K562 (cell line): ENCODE measurements around the gene UBN1. TPM values are rescaled to one million over a fixed set of nuclear protein-coding genes. Genes with fewer than 3 reads are reported as not detected.

Source experiments
- ATAC-seq: fragments of 200-7000 bp; cut with Tn5 transposase; 3 replicates; pipeline ENCODE4 v1.9.1; 2020; ENCODE audit warnings: moderate library complexity
- BruUV-seq: library from RNA; stranded (reverse); fragments of 400-500 nt; replicated peaks from 2 replicates; lab custom pipeline; 2021; lab: Mats Ljungman, UMichigan
- CTCF ChIA-PET: fragments of 300-600 bp; formaldehyde crosslinking; extraction: SDS; loops from one replicate; lab custom pipeline; 2021; ENCODE audit warnings: low intra/inter-chr PET ratio; lab: Yijun Ruan, JAX
- POLR2A ChIA-PET: fragments of 300-600, 350-650 bp; sonication (Branson Sonifier 250); formaldehyde crosslinking; extraction: SDS; loops from one replicate; lab custom pipeline; 2021; ENCODE audit warnings: antibody characterized with exemption, inconsistent platforms; lab: Yijun Ruan, JAX
- DNase-seq, 4 experiments: peaks; one replicate each; pipeline versions ENCODE4 v3.0.0 to v3.0.0-alpha.2; 2011 to 2018; ENCODE audit warnings: low spot score in 3 of 4, mixed read lengths in 3 of 4; ENCODE audit errors: extremely low read depth in 1 of 4
- FAIRE-seq: peaks from 2 replicates; lab custom pipeline; 2011; peaks lifted over from hg19 to GRCh38; lab: Jason Lieb, UNC
- H2AFZ ChIP-seq: 2 replicates; pipeline ENCODE4 v1.6.0; 2011; ENCODE audit warnings: low read depth, low read length, control low read depth, inconsistent platforms
- H3K27ac ChIP-seq: fragments of 200-600 bp; 3 replicates; pipeline ENCODE4 v1.8.0; 2011; ENCODE audit warnings: low read depth, mild to moderate bottlenecking, control low read depth, inconsistent platforms, low read length, moderate library complexity, mixed read lengths; ENCODE audit errors: extremely low read depth
- H3K27me3 ChIP-seq, 2 experiments: fragments of 300-600 bp in 1 of 2; 2 replicates in 1 of 2; 3 replicates in 1 of 2; pipeline versions ENCODE4 v1.6.0 to v1.8.0; 2011; ENCODE audit warnings: inconsistent platforms in 2 of 2, low read length in 2 of 2, mild to moderate bottlenecking in 1 of 2, mixed read lengths in 1 of 2, moderate library complexity in 1 of 2; ENCODE audit not compliant: control insufficient read depth in 2 of 2, insufficient read depth in 2 of 2
- H3K36me3 ChIP-seq: fragments of 300-600 bp; 3 replicates; pipeline ENCODE4 v1.8.0; 2011; ENCODE audit warnings: mild to moderate bottlenecking, low read length, inconsistent platforms; ENCODE audit not compliant: control insufficient read depth, insufficient read depth
- H3K4me1 ChIP-seq, 2 experiments: fragments of 200-600 bp in 1 of 2; replicated peaks in 1 of 2; 2 replicates in 1 of 2; 3 replicates in 1 of 2; pipeline versions ENCODE4 v1.5.1 to v1.8.0; 2011; ENCODE audit warnings: inconsistent platforms in 2 of 2, low read length in 2 of 2, mild to moderate bottlenecking in 1 of 2, mixed read lengths in 1 of 2, moderate library complexity in 1 of 2; ENCODE audit not compliant: control insufficient read depth in 2 of 2, insufficient read depth in 2 of 2
- H3K4me2 ChIP-seq: 2 replicates; pipeline ENCODE4 v1.6.1; 2011; ENCODE audit warnings: low read length, control low read depth, inconsistent platforms, mixed read lengths; ENCODE audit not compliant: insufficient read depth
- H3K4me3 ChIP-seq: fragments of 200-600 bp; sonication (generic), shearing (Covaris generic); 2 replicates; pipeline ENCODE4 v1.5.1; 2016; ENCODE audit warnings: control low read depth, inconsistent platforms
- H3K79me2 ChIP-seq: fragments of 200-600 bp; 3 replicates; pipeline ENCODE4 v1.8.0; 2011; ENCODE audit warnings: low read length, inconsistent platforms; ENCODE audit not compliant: control insufficient read depth, insufficient read depth
- H3K9ac ChIP-seq, 2 experiments: 2 replicates each; pipeline versions ENCODE4 v1.6.0 to v1.6.1; 2011; ENCODE audit warnings: low read depth in 2 of 2, low read length in 2 of 2, control low read depth in 1 of 2, inconsistent platforms in 1 of 2, mild to moderate bottlenecking in 1 of 2, mixed read lengths in 1 of 2; ENCODE audit not compliant: insufficient read depth in 1 of 2
- H3K9me1 ChIP-seq: one replicate; pipeline ENCODE4 v1.6.0; 2011; ENCODE audit warnings: inconsistent platforms, mild to moderate bottlenecking, low read length, moderate library complexity; ENCODE audit not compliant: control insufficient read depth, insufficient read depth
- H3K9me3 ChIP-seq: replicated peaks from 2 replicates; pipeline ENCODE4 v1.5.1; 2011; ENCODE audit warnings: low read depth, low read length, inconsistent platforms; ENCODE audit not compliant: control insufficient read depth, insufficient read depth
- H4K20me1 ChIP-seq: replicated peaks from 2 replicates; pipeline ENCODE4 v1.6.1; 2011; ENCODE audit warnings: low read length, inconsistent platforms, mixed read lengths; ENCODE audit not compliant: control insufficient read depth, insufficient read depth
- ARID3B ChIP-seq: fragments of 250-450 bp; sonication (Bioruptor Pico); IDR thresholded peaks from 2 replicates; pipeline ENCODE4 v1.4.0; 2020; ENCODE audit warnings: borderline replicate concordance
- CBFA2T2 ChIP-seq: fragments of 450-650 bp; conservative IDR thresholded peaks from 2 replicates; pipeline ENCODE4 v1.6.1; 2017; ENCODE audit warnings: mild to moderate bottlenecking
- COPS2 ChIP-seq: fragments of 450-650 bp; conservative IDR thresholded peaks from 2 replicates; pipeline ENCODE4 v1.6.1; 2016; ENCODE audit warnings: mild to moderate bottlenecking, moderate library complexity
- KLF13 ChIP-seq: fragments of 450-650 bp; IDR thresholded peaks from 2 replicates; pipeline ENCODE4 v1.6.1; 2016; ENCODE audit warnings: missing genetic modification characterization, low read depth, mild to moderate bottlenecking, missing compliant biosample characterization, moderate library complexity, borderline replicate concordance
- POLR2AphosphoS5 ChIP-seq: IDR thresholded peaks from 2 replicates; pipeline ENCODE4 v1.6.1; 2011; ENCODE audit warnings: mild to moderate bottlenecking, low read depth, low read length, moderate library complexity; ENCODE audit not compliant: control insufficient read depth, insufficient read depth
- RBBP5 ChIP-seq: fragments of 200-600 bp; sonication (generic); IDR thresholded peaks from 2 replicates; pipeline ENCODE4 v1.6.1; 2012; ENCODE audit warnings: borderline replicate concordance, mild to moderate bottlenecking, low read length, control low read depth, inconsistent platforms; ENCODE audit not compliant: insufficient read depth, poor library complexity, severe bottlenecking
- RBFOX2 ChIP-seq: fragments of 200-400 bp; formaldehyde crosslinking; IDR thresholded peaks from 2 replicates; pipeline ENCODE4 v1.6.1; 2017; ENCODE audit warnings: low read depth, mild to moderate bottlenecking, low read length, moderate library complexity
- RBM34 ChIP-seq: fragments of 200-400 bp; formaldehyde crosslinking; IDR thresholded peaks from 2 replicates; pipeline ENCODE4 v1.6.1; 2018; ENCODE audit warnings: low read length, borderline replicate concordance; ENCODE audit not compliant: insufficient read depth
- SMAD4 ChIP-seq: fragments of 250-450 bp; sonication (Bioruptor Pico); conservative IDR thresholded peaks from 2 replicates; pipeline ENCODE4 v1.8.0; 2021; ENCODE audit warnings: inconsistent platforms, mild to moderate bottlenecking, moderate library complexity
- TFAP4 ChIP-seq: sonication (generic); formaldehyde crosslinking; IDR thresholded peaks from 2 replicates; pipeline ENCODE4 v1.8.0; 2022; ENCODE audit warnings: missing genetic modification reagents, mild to moderate bottlenecking, moderate library complexity, borderline replicate concordance
- ZFX ChIP-seq: sonication (generic); formaldehyde crosslinking; IDR thresholded peaks from 2 replicates; pipeline ENCODE4 v1.8.0; 2022; ENCODE audit warnings: mild to moderate bottlenecking, missing genetic modification reagents, moderate library complexity
- ZNF263 ChIP-seq: sonication (generic); formaldehyde crosslinking; IDR thresholded peaks from 2 replicates; pipeline ENCODE4 v1.8.0; 2022; ENCODE audit warnings: mild to moderate bottlenecking, missing genetic modification reagents, borderline replicate concordance
- WGBS: fragments of 100-300 bp; shearing (Covaris generic); methylation state at CpG from one replicate; pipeline ENCODE4 v1.1.6; 2016; ENCODE audit warnings: low coverage, mixed read lengths; ENCODE audit not compliant: insufficient coverage; ENCODE audit errors: missing lambda C conversion rate; 5-methylcytosine and 5-hydroxymethylcytosine counted together
- in situ Hi-C: fragments of 300-500 bp; cut with MboI; formaldehyde crosslinking; loops from 4 replicates; pipeline ENCODE4 v1.15.0; 2018; ENCODE audit warnings: inconsistent platforms, mixed read lengths
- intact Hi-C: fragments of 100-400 bp; cut with micrococcal nuclease; formaldehyde crosslinking; loops from 2 replicates; pipeline ENCODE4 v1.14.2; 2022
- polyA plus RNA-seq, 8 experiments: library from polyadenylated mRNA; depleted of rRNA in 4 of 8; stranded (reverse) in 5 of 8; unstranded in 3 of 8; fragments of >200 nt; fragmentation: Nextera tagmentation in 2 of 8; fragmentation: Illumina TruSeq in 1 of 8; extraction: Ambion mirVana in 2 of 8; extraction: Trizol in 1 of 8; gene quantifications; 2 replicates each; pipeline versions ENCODE4 v1.2.1 to v1.2.3, GENCODE V29; 2011 to 2014; ENCODE audit warnings: inconsistent platforms in 1 of 8, missing spikeins in 1 of 8
- total RNA-seq, 7 experiments: library from RNA; depleted of rRNA in 6 of 7; stranded (reverse); fragments of >200 nt in 6 of 7; fragmentation: Illumina TruSeq in 2 of 7; extraction: Trizol in 2 of 7; gene quantifications; 2 replicates each; pipeline versions ENCODE4 v1.2.1 to v1.2.3, GENCODE V29; 2011 to 2021; ENCODE audit warnings: low replicate concordance in 1 of 7

The UBN1 gene
- total and polyA plus RNA-seq, 9 of the 15 experiments (the other 6 are each of a cell fraction or from before 2014, with no cell fraction given) = 1.5 to 45.7 (median 20.6) TPM

- H3K36me3 ChIP-seq = peaks cover 55% of the 10 kb centered on the region
- CTCF ChIA-PET = no interaction called here
- ATAC-seq (no peak), DNase-seq (no peak), FAIRE-seq (peak; percentile 40)
- H3K27me3 ChIP-seq = no peaks in the 10 kb centered on the region
- H3K9me3 ChIP-seq = no peaks in the 10 kb centered on the region
- TF ChIP-seq ZFX = peak; percentile 21; the same call in 1 of the 2 replicates
- TF ChIP-seq CBFA2T2 = no peak
- peak; percentile 73 for TF ChIP-seq ZNF263
- TF ChIP-seq RBM34 = no peak
- TF ChIP-seq ARID3B = no peak
- peak; percentile 45; the same call in 1 of the 2 replicates for TF ChIP-seq TFAP4 (CRISPR knock-in tag)
- TF ChIP-seq POLR2AphosphoS5 = peak; percentile 1; the same call in 1 of the 2 replicates
- TF ChIP-seq KLF13 (tag) = no peak
- no peak for TF ChIP-seq COPS2
- peak; percentile 64; the same call in 1 of the 2 replicates for TF ChIP-seq SMAD4 (CRISPR knock-in tag)
- TF ChIP-seq RBFOX2 = 0 out of 2 replicates have a peak, but pooled peaks have one; percentile 28
- peak; percentile 37 for TF ChIP-seq RBBP5
- H3K4me1 ChIP-seq = peaks cover 35 to 62% of the 10 kb centered on the region in 2 experiments
- H3K4me3 ChIP-seq = no peak overlapping the region
- peak overlapping the region; percentile 27; the same call in 1 of the 2 replicates for H3K4me2 ChIP-seq
- H4K20me1 ChIP-seq = no peaks in the 10 kb centered on the region; the same call in 1 of the 2 replicates
- BruUV-seq = TSS peak; percentile 79
- POLR2A ChIA-PET = interaction anchor here (0.6 to 2.6 kb wide), 7 partner anchors 9 to 137 kb away, joined by 3 to 9 read pairs (median 3); no protein-coding TSS in a partner anchor
- peak overlapping the region in 1 of 2 experiments; percentile 74; a peak in 3 of 4 replicates for H3K9ac ChIP-seq
- in situ Hi-C loops = no loop called here
- 53% methylated on average over 24 of the region's 26 CpGs for WGBS
- H3K79me2 ChIP-seq = peaks cover 6% of the 10 kb centered on the region; the same call in 2 of the 3 replicates
- peak overlapping the region; percentile 35 for H3K27ac ChIP-seq
- H2AFZ ChIP-seq = no peak overlapping the region
- intact Hi-C loops = loop anchor here (2.0 to 5.0 kb wide), 3 partner anchors 35 to 87 kb away; partner anchors contain the start of genes GLYR1 and UBN1
- no peaks in the 10 kb centered on the region for H3K9me1 ChIP-seq
Observed at GRCh38 chr16:4803898-4804762, 43.2 kb upstream of the UBN1 start.
